A549 treated with GW870086 at 1 μM for 4 hours (cell line): ENCODE results near the gene OIT3. TPM values are rescaled to one million over a fixed set of nuclear protein-coding genes. Genes with fewer than 3 reads are reported as not detected.

Experiments used
- total RNA-seq: library from RNA; stranded (reverse); fragments of 200-300 nt; extraction: Qiagen RNA extraction; gene quantifications from 5 replicates; pipeline ENCODE4 v1.2.3, GENCODE V29; 2022; ENCODE audit warnings: low read depth

OIT3 gene
- total RNA-seq: 0.07 to 0.34 TPM in 2 of 5 replicates, not detected in the others

DNA sequence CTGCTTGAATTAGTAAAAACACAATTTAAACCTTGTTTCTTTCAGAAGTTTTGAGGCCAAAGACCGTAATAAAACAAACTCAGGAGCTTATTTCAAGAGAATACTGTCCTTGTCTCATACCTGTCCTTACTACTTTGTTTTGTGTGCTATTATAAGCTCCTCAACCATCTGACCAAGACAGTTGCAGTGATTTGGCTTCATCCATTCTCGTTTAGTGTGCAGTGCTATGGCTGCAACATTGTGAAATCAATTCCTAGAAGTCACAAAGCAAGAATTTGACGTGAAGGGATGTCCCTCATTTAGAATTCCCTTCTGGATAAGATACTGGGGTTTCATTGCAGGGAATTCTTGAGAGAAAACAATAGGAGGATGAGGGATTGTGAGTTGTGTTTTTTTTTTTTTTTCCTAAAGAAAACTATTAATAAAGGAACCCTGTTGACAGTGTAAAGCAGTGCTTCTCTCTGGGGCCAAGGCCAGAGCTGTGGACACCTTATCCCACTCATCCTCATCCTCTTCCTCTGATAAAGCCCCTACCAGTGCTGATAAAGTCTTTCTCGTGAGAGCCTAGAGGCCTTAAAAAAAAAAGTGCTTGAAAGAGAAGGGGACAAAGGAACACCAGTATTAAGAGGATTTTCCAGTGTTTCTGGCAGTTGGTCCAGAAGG is at the start of gene OIT3:
Gene OIT3, plus strand, starts transcription at position 604 of the 663 bp plus-strand sequence. CDS start 60 bp downstream, outside the sequence.

DNA sequence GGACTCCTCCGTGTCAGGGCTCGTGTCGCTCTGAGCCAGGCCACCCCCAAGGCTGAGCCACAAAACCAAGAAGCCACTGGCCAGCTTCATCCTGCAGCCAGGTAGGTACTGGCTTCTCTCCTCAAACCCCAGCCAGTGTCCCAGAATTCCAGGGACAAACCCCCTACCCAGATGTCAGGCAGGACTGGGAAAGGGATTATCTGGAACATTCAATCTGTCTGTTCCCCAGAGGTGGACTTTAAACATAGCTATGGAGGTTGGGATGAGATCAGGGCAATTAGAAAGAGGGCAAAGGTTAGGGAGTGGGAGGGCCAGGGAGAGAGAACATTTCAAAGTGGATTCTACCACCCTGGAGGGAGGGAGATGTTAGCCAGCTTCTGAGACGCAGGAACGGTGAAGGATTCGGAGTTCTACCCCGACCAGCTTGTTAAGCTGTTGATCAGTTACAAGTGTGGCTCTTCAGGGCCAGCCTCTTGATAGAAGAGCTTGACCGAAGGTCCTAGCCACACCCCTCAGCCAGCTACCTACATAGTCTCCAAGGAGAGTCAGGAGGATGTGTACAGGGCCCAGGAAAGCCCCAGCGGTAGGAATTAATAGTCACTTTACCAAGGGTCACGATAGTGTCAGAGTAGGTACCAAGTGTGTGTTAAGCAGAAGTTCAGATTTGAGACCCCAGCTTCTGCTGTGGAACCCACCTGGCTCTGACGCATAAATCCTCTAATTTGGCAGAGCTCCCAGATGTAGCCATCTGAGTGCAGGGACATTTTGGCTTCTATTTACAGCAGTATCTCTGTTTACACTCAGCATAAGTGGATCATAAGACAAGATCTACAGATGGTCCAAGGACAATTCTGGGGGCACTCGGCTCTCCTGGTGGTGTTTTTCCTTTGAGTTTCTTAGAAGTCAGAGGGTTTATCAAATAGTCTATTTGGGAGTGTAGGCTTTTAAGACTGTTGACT is 61.3 kb downstream of the OIT3 start, which contains the start of gene PLA2G12B:
Gene PLA2G12B, minus strand, starts transcription at position 211 of the 959 bp plus-strand sequence. Its CDS starts 121 bp downstream, at position 90.

Other genes starting within 250 kb of the OIT3 start
- 24.7 to 32.5 TPM (median 30.4 TPM) in 5 replicates for gene MCU, start 201.6 kb upstream of the OIT3 start, total RNA-seq
- gene PLA2G12B, start 61.1 kb downstream of the OIT3 start, total RNA-seq: not detected in 5 replicates
- 16.9 to 26.3 TPM (median 22.7 TPM) in 5 replicates for gene P4HA1, start 203.1 kb downstream of the OIT3 start, total RNA-seq
- 2.5 to 5.4 TPM (median 3.5 TPM) in 5 replicates for gene NUDT13, start 216.7 kb downstream of the OIT3 start, total RNA-seq